Ishikawa (cell line): Measurements from ENCODE around the gene ADCY1.

Experiments used
- CEBPB ChIP-seq: IDR thresholded peaks from 2 replicates; pipeline ENCODE4 v1.6.1; 2012
- CREB1 ChIP-seq: IDR thresholded peaks from 2 replicates; pipeline ENCODE4 v1.6.1; 2012; ENCODE audit warnings: low read depth
- EGR1 ChIP-seq: IDR thresholded peaks from 2 replicates; pipeline ENCODE4 v1.6.1; 2012
- EP300 ChIP-seq: IDR thresholded peaks from 2 replicates; pipeline ENCODE4 v1.6.1; 2012; ENCODE audit warnings: borderline replicate concordance
- FOXM1 ChIP-seq: IDR thresholded peaks from 2 replicates; pipeline ENCODE4 v1.6.1; 2012; ENCODE audit warnings: low read depth, borderline replicate concordance
- NFIC ChIP-seq: IDR thresholded peaks from 2 replicates; pipeline ENCODE4 v1.6.1; 2012
- RAD21 ChIP-seq: IDR thresholded peaks from 2 replicates; pipeline ENCODE4 v1.6.1; 2012; ENCODE audit warnings: low read depth
- REST ChIP-seq: IDR thresholded peaks from 2 replicates; pipeline ENCODE4 v1.6.1; 2012; ENCODE audit warnings: low read depth, mild to moderate bottlenecking
- TAF1 ChIP-seq: IDR thresholded peaks from 2 replicates; pipeline ENCODE4 v1.6.1; 2012; ENCODE audit warnings: low read depth, mild to moderate bottlenecking
- TCF12 ChIP-seq: IDR thresholded peaks from 2 replicates; pipeline ENCODE4 v1.6.1; 2012; ENCODE audit warnings: low read depth
- TEAD4 ChIP-seq: IDR thresholded peaks from 2 replicates; pipeline ENCODE4 v1.6.1; 2012
- YY1 ChIP-seq: IDR thresholded peaks from 2 replicates; pipeline ENCODE4 v1.6.1; 2012; ENCODE audit warnings: low read depth
- ZBTB7A ChIP-seq: IDR thresholded peaks from 2 replicates; pipeline ENCODE4 v1.6.1; 2012; ENCODE audit warnings: low read depth
- TF ChIP-seq, protein P1 (sequence below): IDR thresholded peaks from 2 replicates; pipeline ENCODE4 v1.6.1; 2012
- TF ChIP-seq, protein P2 (sequence below): IDR thresholded peaks from 2 replicates; pipeline ENCODE4 v1.6.1; 2012

The ADCY1 gene

GRCh38 chr7:45591101-45591906, 17.1 kb downstream of the ADCY1 start:
- TF ChIP-seq, protein P1, sequence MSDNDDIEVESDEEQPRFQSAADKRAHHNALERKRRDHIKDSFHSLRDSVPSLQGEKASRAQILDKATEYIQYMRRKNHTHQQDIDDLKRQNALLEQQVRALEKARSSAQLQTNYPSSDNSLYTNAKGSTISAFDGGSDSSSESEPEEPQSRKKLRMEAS, result no peak
- TF ChIP-seq YY1 (no peak), CEBPB (no peak)
- TF ChIP-seq, protein P2, sequence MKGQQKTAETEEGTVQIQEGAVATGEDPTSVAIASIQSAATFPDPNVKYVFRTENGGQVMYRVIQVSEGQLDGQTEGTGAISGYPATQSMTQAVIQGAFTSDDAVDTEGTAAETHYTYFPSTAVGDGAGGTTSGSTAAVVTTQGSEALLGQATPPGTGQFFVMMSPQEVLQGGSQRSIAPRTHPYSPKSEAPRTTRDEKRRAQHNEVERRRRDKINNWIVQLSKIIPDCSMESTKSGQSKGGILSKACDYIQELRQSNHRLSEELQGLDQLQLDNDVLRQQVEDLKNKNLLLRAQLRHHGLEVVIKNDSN, result no peak

GRCh38 chr7:45592230-45592991, 18.2 kb downstream of the ADCY1 start:
- no peak for TF ChIP-seq FOXM1
- TF ChIP-seq TCF12, result no peak
- TF ChIP-seq TEAD4, result no peak
- no peak for TF ChIP-seq TAF1
- no peak for TF ChIP-seq CREB1
- TF ChIP-seq, protein P1, result no peak
- no peak for TF ChIP-seq EGR1
- no peak for TF ChIP-seq ZBTB7A
- TF ChIP-seq CEBPB, result no peak
- TF ChIP-seq EP300, result no peak
- no peak for TF ChIP-seq REST
- no peak for TF ChIP-seq NFIC
- TF ChIP-seq, protein P2, result no peak
- TF ChIP-seq YY1, result no peak
- no peak for TF ChIP-seq RAD21

DNA sequence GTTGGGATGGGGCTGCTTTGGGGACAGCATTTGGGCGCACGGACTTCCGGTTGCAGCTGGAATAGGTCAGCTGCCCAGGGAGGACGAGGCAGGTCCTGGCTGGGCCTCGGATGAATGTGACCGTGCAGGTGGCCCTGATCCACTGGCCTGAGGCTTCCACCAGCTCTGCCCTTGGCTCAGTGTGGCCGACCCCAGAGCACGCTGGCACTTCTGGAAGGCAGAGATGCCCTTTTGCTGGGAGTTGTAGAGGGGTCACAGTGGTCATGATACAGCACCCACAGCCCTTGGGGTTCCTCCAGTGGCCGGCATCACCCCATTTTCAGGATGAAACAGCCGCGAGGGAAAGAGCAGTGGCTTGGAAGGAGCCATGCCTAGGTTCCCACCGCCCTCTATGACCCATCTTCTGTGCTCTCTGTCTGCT, 19.0 kb downstream of the ADCY1 start:
- TF ChIP-seq TAF1, result no peak
- TF ChIP-seq CREB1, result no peak
- no peak for TF ChIP-seq NFIC
- no peak for TF ChIP-seq CEBPB
- TF ChIP-seq, protein P2, result no peak
- TF ChIP-seq ZBTB7A, result no peak
- TF ChIP-seq RAD21, result no peak
- TF ChIP-seq EP300, result no peak
- no peak for TF ChIP-seq REST

- no peak for TF ChIP-seq REST
- TF ChIP-seq, protein P2, result no peak
- no peak for TF ChIP-seq YY1
- TF ChIP-seq RAD21, result no peak
- TF ChIP-seq CEBPB, result no peak
- no peak for TF ChIP-seq EP300
- no peak for TF ChIP-seq TAF1
These were observed 19.7 kb downstream of the ADCY1 start for GRCh38 chr7:45593877-45594276.
